GM21526 (cell line): ENCODE data around the gene ZDHHC7.
"Not testable (repeated sequence)": the region's sequence is repeated elsewhere in the genome, so short reads cannot be mapped to it uniquely, and the experiment has no call there.

Experiments used
- ATAC-seq: cut with Tn5 transposase; IDR thresholded peaks from one replicate; pipeline ENCODE4 v1.9.1; 2021; ENCODE audit warnings: moderate library complexity; ENCODE audit not compliant: unreplicated experiment, low FRiP score

Gene ZDHHC7

DNA sequence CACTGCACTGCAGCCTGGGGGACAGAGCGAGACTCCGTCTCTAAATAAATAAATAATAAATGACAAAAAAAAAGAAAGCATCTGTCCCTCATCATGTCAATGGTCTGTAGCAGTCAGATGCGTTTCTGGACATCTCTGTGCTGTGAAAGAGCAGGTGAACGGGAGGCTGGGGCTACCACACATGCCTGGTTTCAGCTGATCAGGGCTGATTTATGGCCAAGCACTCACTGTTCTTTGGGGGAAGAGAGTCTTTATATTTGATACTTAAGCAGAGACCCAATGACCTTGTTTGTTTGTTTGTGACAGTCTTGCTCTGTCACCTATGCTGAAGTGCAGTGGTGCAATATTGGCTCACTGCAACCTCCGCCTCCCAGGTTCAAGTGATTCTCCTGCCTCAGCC, 33.7 kb upstream of the ZDHHC7 start:
- ATAC-seq = no peak

- ATAC-seq = no peak
Observed at GRCh38 chr16:85042606-85043005, 31.3 kb upstream of the ZDHHC7 start.

- no peak for ATAC-seq
Observed at GRCh38 chr16:85042167-85042526, 30.8 kb upstream of the ZDHHC7 start.

GRCh38 chr16:85041219-85042166, 30.2 kb upstream of the ZDHHC7 start:
- ATAC-seq = no peak

DNA sequence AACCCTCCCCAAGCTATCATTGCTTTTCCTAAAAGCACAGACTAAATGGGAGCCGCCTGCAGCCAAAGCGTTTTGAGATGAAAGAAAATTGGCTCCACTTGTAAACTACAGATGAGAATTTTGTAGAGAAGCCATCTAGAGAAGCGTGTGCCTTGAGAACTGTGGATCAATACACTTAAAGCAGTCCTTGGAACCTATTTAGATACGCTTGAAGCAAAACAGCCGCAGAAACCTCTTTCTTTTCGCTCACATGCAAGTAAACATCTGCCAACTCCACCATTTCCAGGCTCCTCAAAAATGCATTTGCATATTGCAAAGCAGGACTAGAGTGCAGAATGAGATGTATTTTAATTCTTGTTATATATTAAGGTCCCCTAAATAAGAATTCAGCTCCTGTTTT, 29.4 kb upstream of the ZDHHC7 start:
- no peak for ATAC-seq

DNA sequence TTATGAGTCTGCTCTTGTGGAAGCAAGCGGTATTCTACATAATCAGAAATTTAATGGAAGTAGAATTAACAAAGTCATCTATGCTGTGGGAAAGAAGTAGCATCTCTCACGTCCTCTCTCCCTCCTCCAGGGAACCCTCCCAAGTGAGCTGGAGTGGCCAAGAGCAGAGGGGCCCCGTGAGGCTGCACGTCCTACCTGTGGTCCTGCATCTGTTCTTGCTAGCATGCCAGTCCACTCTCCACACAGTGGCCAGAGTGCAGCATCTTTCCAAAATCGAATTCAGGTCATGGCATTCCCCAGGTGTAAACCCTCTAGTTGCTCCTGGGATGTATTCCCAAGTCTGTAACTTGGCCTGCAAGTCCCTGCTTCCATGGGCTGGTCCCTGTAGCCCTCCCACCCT, 26.4 kb upstream of the ZDHHC7 start:
- ATAC-seq = no peak

DNA sequence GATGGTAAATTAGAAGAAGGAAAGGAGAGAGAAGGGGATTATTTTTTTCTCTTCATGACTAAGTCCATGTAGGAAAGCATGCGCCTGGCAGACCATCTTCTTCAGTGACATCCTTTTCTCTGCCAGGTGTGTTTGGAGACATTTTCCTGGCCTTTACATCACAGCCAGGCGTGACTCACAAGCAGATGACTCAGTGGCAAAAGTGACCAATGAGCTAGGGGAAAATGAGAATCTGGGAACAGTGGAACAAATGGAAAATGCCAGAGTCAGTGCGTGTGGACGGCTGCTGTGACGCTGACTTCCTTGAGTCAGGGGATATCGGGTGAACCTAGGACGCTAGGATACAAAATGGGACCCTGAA, 25.7 kb upstream of the ZDHHC7 start:
- no peak for ATAC-seq

DNA sequence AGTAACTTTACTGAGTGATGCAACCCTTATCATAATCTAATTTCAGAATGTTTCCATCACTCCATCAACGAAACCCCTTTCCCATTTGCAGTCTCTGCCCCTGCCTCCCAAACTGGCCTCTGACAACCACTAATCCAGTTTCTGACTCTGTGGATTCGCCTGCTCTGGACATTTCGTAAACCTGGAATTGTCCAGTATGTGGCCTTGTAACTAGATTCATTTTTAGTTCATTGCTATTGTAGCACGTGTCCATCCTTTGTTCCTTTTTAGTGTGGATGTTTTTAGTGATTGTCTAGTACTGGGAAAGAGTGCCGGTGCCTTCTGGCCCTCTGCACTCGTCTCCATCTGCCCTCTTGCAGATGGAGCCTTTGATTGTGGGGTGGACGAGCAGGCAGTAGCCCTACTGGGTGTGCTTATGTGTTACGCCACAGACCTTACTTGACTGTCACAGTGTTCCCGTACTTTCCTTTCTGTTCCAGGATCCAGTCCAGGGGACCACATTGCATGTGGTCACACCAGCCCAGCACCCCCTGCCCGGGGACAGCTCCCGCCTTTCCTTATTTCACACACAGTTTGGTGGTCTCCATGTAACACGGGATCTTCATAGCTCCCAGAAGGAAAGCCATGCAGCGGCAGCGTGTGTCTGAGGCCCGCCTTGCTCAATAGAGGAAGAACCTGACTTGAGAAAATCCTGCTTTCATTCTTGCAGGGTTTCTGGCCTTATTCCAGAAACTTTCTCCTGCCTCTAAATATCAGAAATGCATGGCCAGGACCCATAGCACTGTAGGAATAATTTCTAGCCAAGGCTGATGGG, 25.1 kb upstream of the ZDHHC7 start:
- no peak for ATAC-seq

- ATAC-seq = no peak
Observed at GRCh38 chr16:85034591-85035433, 23.5 kb upstream of the ZDHHC7 start.

DNA sequence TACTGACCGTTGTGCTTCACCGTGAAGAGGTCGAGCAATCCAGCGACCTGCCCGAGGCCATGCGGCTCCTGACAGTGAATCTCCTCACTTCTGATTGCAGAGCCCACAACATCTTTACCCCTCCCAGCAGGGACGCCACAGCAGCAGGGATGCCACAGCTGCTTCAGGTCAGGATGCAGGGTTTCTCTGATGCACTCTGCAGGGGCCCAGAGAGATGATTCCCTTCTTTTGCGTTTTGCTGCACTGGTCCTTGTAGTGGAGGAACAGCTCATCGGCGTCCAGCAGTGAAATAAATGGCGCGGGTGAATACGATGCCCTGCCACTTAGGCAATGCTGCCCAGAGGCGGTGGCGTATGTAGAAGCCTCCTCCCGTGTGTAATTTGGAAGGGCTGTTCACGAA, 21.8 kb upstream of the ZDHHC7 start:
- no peak for ATAC-seq

GRCh38 chr16:85032187-85032586, 20.9 kb upstream of the ZDHHC7 start:
- not testable (repeated sequence) for ATAC-seq

GRCh38 chr16:85031451-85031850, 20.1 kb upstream of the ZDHHC7 start:
- ATAC-seq = no peak

- ATAC-seq = no peak
Observed at GRCh38 chr16:85029981-85030401, 18.7 kb upstream of the ZDHHC7 start.

DNA sequence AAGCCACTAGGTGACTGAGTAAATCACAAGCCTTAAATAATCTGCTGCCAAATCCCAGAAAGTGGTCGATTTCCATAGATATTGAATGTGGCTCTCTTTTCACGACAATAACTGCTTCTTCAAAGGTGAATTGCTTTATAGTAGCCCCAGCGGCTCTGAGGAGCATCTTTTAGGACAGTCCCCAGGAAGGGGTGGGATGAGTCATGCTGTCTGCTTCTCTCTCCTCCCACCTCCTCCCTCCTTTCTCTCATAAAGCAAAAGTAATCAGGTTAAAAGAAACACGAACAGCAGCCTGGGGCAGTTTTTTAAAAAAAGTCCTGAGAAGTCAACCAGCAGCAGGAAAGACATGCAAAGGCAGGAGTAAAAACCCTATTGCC, 18.1 kb upstream of the ZDHHC7 start:
- no peak for ATAC-seq

GRCh38 chr16:85028685-85029407, 17.5 kb upstream of the ZDHHC7 start:
- peak; percentile 42 for ATAC-seq

GRCh38 chr16:85027958-85028684, 16.8 kb upstream of the ZDHHC7 start:
- ATAC-seq = peak; percentile 16

GRCh38 chr16:85027349-85027957, 16.1 kb upstream of the ZDHHC7 start, which contains the start of gene KIAA0513:
Gene KIAA0513 (plus strand): TSS chr16:85027795. CDS start chr16:85067072, 39,277 bp downstream.
- peak; percentile 72 for ATAC-seq

GRCh38 chr16:85026703-85027102, 15.4 kb upstream of the ZDHHC7 start:
- ATAC-seq = no peak
